RPMI7951 (cell line): Measurements from ENCODE around the gene HELZ2. TPM values are rescaled to one million over a fixed set of nuclear protein-coding genes. Genes with fewer than 3 reads are reported as not detected.
A peak's percentile ranks its signal among the peaks of the same experiment; 100 is the strongest.
"Not testable (repeated sequence)": the region's sequence is repeated elsewhere in the genome, so short reads cannot be mapped to it uniquely, and the experiment has no call there.

Source experiments
- DNase-seq: peaks from one replicate; pipeline ENCODE4 v3.0.0-alpha.2; 2012; ENCODE audit warnings: low read depth
- total RNA-seq: library from RNA; depleted of rRNA; stranded (reverse); fragments of >200 nt; shearing (Covaris generic); gene quantifications from 2 replicates; pipeline ENCODE4 v1.2.3, GENCODE V29; 2014; rRNA removed

The HELZ2 gene
- 13.3 and 23.4 TPM in 2 replicates for total RNA-seq

DNA sequence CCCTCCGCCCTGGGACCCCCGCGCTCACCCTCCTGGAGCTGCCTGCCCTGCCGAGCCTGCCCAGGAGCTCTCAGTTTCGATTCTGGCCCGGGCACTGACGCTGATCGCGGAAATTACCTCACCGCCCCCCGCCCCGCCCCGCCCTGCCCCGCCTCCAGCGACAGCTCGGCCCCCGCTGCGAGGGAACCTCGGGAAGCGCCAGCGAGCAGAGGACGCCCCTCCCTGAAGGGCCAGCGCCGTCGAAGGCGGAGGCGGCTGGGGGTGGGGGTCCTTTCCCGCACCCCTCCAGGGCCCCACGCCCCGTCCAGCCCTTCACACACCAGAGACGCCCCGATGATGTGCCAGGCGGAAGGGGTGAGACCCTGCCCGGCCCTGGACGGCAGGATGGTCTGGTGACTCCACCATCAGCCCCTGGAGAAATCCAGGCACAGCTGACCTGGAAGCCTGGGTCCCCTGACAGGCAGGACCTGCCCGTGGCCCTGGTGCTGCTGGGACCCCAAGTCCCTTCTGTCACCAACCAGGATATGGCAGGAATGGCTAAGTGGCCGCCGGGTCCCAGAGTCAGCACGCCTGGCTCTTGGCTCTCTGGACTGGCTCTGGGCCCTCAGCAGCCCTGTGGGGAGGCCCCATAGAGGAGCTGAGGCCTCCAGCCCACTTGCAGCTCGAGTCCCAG is at the start of gene HELZ2:
TSS of gene HELZ2 (minus strand) at position 84 of the 673 bp plus-strand sequence. CDS start 1,854 bp downstream, outside the sequence.
- peak; percentile 79 for DNase-seq

DNA sequence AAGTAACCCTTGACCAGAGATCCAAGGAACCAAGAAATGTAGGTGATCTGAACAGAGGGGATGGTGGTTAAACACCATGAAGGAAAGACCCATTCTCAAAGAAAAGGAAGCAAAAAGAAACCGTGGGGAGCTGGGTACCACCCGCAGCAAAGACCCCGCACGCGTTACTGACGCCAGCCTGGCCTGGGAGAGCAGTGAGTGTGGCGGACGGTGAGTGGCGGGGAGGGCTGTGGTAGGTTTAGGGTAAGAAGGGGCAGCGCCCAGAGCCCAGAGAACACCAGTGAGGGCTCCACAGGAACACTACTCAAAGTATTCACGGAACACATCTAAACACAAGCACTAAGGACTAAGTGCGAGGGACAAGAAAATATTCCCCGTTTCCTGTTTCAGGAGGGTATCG is 48.7 kb upstream of the HELZ2 start:
- no peak for DNase-seq

DNA sequence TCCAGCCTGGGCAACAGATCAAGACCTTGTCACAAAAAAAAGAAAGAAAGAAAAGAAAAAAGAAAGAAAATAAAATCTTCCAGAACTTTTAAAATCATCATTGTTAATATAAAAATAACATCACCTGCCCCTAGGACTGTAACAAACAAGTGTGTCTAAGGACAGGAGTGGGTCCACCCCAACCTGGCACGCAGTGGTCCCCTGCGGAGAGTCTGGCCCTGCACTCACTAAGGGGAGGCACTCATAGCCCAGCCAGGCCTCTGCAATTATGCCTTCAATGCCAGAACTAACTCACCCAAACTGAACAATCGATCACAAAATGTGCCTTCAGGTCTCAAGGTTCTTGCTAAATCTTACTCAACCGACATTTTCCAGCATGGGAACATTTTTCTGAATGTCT is 48.1 kb upstream of the HELZ2 start:
- no peak for DNase-seq

DNA sequence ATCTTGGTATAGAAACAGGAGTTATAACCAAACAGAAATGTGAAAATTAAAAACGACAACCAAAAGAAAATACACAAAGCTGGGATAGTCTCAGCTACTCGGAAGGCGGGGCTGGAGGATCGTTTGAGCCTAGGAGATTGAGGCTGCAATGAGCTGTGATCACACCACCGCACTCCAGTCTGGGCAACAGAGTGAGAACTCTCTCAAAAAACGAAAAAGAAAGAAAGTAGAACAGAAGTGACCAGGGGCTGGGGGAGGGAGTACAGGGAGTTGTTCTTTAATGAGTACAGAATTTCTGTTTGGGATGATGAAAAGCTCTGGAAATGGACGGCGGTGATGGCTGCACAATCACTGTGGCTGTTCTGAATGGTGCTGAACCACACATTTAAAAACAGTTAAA is 47.0 kb upstream of the HELZ2 start:
- DNase-seq = no peak

DNA sequence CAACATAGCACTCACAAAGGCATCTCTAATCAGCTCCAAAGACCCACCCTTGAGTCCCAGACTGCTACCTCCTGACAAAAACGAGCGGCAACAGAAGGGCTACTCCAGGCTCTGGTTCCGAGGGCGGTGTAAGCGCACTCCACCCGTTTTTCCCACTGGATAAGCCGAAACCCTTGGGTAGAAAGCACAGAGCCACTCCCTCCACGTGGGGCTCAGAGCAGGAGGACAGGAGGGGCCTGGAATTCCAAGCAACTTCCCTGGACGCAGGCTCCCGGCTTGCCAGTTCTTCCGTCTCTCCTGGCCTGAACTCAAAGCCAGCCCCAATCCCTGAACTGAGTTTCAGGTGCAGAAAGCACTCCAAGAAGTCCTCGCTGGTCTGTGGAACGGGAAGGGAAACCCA is 45.5 kb upstream of the HELZ2 start:
- no peak for DNase-seq

DNA sequence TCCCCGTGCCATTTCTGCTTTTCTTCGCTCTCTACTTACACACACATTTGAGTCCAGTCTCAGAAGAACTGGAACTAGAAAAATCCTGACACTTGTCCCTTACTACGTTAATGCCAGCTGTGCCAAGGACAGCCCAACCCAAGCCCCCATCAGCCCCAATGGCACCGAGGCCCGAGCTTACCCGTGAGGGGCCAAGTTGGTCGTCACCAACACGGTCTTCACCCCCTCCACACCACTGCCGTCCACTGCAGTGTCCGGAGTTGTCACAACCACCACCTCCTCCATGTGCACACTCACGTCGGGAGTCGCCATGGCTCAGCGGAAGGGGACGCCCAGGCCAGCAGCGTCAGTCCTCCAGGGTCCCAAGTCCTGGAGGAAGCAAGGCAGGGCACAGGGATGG is 45.0 kb upstream of the HELZ2 start:
- DNase-seq = no peak

- no peak for DNase-seq
Observed at GRCh38 chr20:63618291-63618980, 44.4 kb upstream of the HELZ2 start.

- no peak for DNase-seq
Observed at GRCh38 chr20:63617876-63618265, 43.8 kb upstream of the HELZ2 start.

DNA sequence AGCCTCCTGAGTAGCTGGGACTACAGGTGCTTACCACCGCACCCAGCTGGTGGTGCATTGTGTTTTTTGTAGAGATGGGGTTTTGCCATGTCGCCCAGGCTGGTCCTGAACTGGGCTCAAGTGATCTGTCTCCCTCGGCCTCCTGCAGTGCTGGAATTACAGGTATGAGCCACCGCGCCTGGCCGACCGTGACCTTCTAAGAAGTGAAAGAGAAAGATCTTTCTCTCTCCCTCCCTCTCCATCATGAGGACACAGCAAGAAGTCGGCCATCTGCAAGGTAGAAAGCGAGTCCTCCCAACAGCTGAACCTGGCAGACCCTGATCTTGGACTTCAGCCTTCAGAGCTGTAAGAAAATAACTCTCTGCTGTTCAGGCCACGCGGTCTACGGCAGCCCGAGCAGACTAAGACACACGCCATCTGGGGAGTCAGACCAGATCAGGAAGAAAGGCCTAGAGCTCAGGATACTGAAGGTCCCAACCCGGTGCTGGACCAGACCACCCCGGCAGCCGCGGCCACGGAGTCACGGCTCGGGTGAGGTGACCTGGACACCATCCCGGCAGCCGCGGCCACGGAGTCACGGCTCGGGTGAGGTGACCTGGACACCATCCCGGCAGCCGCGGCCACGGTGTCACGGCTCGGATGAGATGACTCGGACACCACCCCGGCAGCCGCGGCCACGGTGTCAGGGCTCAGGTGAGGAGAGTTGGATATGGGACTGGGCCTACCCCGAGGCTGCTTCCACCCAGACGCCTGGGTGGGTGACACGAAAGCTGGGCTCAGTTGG is 43.2 kb upstream of the HELZ2 start:
- DNase-seq = no peak

GRCh38 chr20:63613863-63614594 is 40.0 kb upstream of the HELZ2 start:
- DNase-seq = not testable (repeated sequence)

GRCh38 chr20:63612276-63612931 is 38.4 kb upstream of the HELZ2 start:
- DNase-seq = no peak

DNA sequence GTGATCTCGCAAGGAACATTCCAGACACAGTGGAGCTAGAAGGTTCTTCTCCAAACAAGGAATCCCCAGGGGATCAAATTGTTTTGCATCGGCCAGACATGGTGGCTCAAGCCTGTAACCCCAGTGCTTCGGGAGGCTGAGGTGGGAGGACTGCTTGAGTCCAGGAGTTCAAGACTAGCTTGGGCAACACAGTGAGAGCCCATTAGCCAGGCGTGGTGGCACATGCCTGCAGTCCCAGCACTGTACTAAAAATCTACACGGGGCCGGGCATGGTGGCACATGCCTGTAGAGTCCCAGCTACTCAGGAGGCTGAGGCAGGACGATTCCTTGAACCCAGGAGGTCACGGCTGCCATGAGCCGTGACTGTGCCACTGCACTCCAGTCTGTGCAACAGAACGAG is 37.6 kb upstream of the HELZ2 start:
- DNase-seq = no peak

- DNase-seq = no peak
Observed at GRCh38 chr20:63610581-63611435, 36.8 kb upstream of the HELZ2 start.

DNA sequence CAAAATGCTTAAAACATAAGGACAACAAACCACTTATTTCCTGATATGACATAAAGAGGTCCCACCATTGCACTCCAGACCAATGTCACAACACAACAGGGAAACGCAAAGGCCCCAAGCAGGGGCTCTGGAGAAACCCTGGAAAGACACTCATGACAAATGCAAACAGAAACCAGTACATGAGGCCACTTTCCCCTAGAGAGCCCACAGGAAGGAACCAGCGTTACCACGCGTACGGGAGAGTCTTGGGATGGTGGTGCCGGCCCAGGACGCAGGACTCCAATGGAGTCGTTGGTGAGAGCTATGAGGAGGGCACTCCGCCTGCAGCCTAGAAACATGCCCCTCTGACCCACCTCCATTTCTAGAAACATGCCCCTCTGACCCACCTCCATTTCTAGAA is 32.6 kb upstream of the HELZ2 start:
- no peak for DNase-seq

GRCh38 chr20:63602321-63602720 is 28.3 kb upstream of the HELZ2 start:
- DNase-seq = no peak

- not testable (repeated sequence) for DNase-seq
Observed at GRCh38 chr20:63601679-63602078, 27.6 kb upstream of the HELZ2 start.

DNA sequence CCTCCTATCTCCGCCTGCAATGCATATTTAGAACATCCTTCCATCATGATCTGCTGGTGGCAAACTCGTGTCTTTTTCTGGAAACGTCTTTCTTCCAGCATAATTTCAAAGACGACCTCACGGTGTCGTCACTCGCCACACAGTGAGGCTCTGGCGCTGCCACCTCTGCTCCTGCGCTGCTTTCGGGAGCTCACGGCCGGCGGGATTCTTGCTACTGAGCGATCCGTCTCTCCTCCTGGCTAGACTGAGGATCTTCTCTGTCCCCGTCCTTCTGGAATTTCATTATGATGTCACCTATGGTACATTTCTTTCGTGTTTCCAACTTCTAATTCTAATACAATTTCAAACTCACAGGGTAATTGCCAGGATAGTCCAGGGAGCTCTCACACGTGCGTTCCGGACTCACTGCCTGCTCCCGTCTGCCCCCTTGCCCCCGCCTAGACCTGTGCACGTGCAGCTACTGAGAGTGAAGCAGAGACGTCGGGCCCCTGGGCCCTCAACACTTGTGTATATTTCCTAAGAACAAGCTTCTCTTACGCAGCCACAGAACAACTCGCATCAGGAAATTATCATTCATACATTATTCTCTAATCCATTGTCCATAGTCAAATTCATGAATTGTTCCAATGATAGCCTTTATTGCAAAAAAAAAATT is 25.5 kb upstream of the HELZ2 start:
- DNase-seq = no peak

DNA sequence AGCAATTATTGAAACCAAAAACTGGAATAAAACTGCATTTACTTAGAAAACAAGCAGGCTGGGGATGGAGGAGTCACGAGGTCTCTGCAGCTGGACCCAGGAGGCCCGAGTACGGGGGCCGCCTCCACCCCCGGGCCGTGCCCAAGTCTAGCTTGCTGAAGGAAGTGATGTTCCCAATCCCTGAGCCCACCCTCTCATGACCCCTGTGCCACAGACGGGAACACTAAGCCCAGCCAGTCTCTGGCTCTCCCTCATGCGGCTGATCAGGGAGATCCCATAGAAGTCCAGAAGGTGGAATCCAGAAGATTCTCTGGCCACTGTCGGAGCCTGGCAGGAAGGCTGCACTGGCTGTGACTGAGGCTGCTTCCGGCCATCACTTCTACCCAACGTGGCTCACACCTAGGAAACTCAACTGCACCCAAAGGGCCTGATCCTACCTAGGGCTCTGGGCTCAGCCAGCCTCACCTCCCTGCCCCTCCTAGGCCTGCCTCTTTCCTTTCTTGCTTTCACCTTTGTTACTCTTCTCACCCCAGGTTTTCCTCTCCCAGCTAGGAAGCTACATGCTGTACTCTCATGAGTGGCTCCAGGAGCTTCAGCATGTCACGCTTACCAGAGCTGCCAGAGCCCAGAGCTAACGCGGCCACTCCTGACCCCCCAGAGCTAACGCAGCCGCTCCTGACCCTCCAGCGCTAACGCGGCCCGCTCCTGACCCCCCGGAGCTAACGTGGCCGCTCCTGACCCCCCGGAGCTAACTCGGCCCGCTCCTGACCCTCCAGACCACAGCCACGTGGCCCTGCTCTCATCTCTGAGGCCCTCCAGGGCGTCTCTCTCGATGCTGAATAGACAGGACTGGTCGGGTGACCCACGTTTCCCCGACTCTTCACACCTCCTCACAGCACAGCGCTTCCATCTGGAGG is 24.7 kb upstream of the HELZ2 start:
- no peak for DNase-seq
